Measurements from ENCODE around the gene TSHZ1. TPM values are rescaled to one million over a fixed set of nuclear protein-coding genes. Genes with fewer than 3 reads are reported as not detected.
A peak's percentile ranks its signal among the peaks of the same experiment; 100 is the strongest.

TSHZ1 gene
- total RNA-seq, 1 donor from 2014 or later: 6.1 TPM

- no peak for DNase-seq (ENCODE audit: low read depth)
Observed at GRCh38 chr18:75264926-75265597, 54.5 kb downstream of the TSHZ1 start.

GRCh38 chr18:75265872-75266271 lies 55.3 kb downstream of the TSHZ1 start:
- DNase-seq (ENCODE audit: low read depth): no peak

GRCh38 chr18:75267643-75268363 lies 57.2 kb downstream of the TSHZ1 start:
- DNase-seq (ENCODE audit: low read depth): no peak

GRCh38 chr18:75268364-75268646 lies 57.7 kb downstream of the TSHZ1 start:
- no peak for DNase-seq (ENCODE audit: low read depth)

GRCh38 chr18:75269124-75269680 lies 58.6 kb downstream of the TSHZ1 start:
- DNase-seq (ENCODE audit: low read depth): peak; percentile 83

- DNase-seq (ENCODE audit: low read depth): peak; percentile 39
Observed at GRCh38 chr18:75269696-75270095, 59.1 kb downstream of the TSHZ1 start.

GRCh38 chr18:75271952-75272351 lies 61.4 kb downstream of the TSHZ1 start:
- no peak for DNase-seq (ENCODE audit: low read depth)

- no peak for DNase-seq (ENCODE audit: low read depth)
Observed at GRCh38 chr18:75273817-75274216, 63.2 kb downstream of the TSHZ1 start.

- no peak for DNase-seq (ENCODE audit: low read depth)
Observed at GRCh38 chr18:75275226-75275625, 64.6 kb downstream of the TSHZ1 start.

- no peak for DNase-seq (ENCODE audit: low read depth)
Observed at GRCh38 chr18:75276818-75277609, 66.4 kb downstream of the TSHZ1 start.

GRCh38 chr18:75277610-75277928 lies 67.0 kb downstream of the TSHZ1 start:
- DNase-seq (ENCODE audit: low read depth): peak; percentile 71

- DNase-seq (ENCODE audit: low read depth): no peak
Observed at GRCh38 chr18:75279381-75279780, 68.8 kb downstream of the TSHZ1 start.

GRCh38 chr18:75280427-75281280 lies 70.1 kb downstream of the TSHZ1 start:
- no peak for DNase-seq (ENCODE audit: low read depth)

GRCh38 chr18:75282746-75283145 lies 72.1 kb downstream of the TSHZ1 start:
- DNase-seq (ENCODE audit: low read depth): no peak

GRCh38 chr18:75283731-75284130 lies 73.1 kb downstream of the TSHZ1 start:
- DNase-seq (ENCODE audit: low read depth): no peak

GRCh38 chr18:75284566-75284965 lies 74.0 kb downstream of the TSHZ1 start:
- no peak for DNase-seq (ENCODE audit: low read depth)

GRCh38 chr18:75285876-75286275 lies 75.3 kb downstream of the TSHZ1 start:
- DNase-seq (ENCODE audit: low read depth): no peak

- no peak for DNase-seq (ENCODE audit: low read depth)
Observed at GRCh38 chr18:75287006-75287405, 76.4 kb downstream of the TSHZ1 start.

- no peak for DNase-seq (ENCODE audit: low read depth)
Observed at GRCh38 chr18:75287700-75288099, 77.1 kb downstream of the TSHZ1 start.

- no peak for DNase-seq (ENCODE audit: low read depth)
Observed at GRCh38 chr18:75289761-75290160, 79.2 kb downstream of the TSHZ1 start.

GRCh38 chr18:75290737-75291358 lies 80.3 kb downstream of the TSHZ1 start:
- DNase-seq (ENCODE audit: low read depth): no peak

Measured in myocyte (in vitro differentiated cells).